B cell (primary cell): ENCODE measurements around the gene SEMA3G.

ENCODE experiments used
- CTCF ChIP-seq: fragments of 200-600 bp; IDR thresholded peaks from one replicate; pipeline ENCODE4 v1.8.0; 2022; ENCODE audit warnings: antibody characterized with exemption, mild to moderate bottlenecking
- EZH2 ChIP-seq: IDR thresholded peaks from 2 replicates; pipeline ENCODE4 v1.6.1; 2012; ENCODE audit warnings: borderline replicate concordance, low read depth, mild to moderate bottlenecking, moderate library complexity, low read length; ENCODE audit not compliant: insufficient read depth, poor library complexity, severe bottlenecking

DNA sequence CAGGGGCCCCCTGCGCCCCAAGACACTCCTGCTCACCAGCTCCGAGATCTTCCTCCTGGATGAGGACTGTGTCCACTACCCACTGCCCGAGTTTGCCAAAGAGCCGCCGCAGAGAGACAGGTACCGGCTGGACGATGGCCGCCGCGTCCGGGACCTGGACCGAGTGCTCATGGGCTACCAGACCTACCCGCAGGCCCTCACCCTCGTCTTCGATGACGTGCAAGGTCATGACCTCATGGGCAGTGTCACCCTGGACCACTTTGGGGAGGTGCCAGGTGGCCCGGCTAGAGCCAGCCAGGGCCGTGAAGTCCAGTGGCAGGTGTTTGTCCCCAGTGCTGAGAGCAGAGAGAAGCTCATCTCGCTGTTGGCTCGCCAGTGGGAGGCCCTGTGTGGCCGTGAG is 47.2 kb upstream of the SEMA3G start:
- TF ChIP-seq CTCF (no peak), EZH2 (no peak)
